Stomach (tissue), 4 donors: ENCODE measurements around the gene KLHDC7B.

Experiments
- POLR2AphosphoS5 ChIP-seq, 3 donors: sonication (generic); formaldehyde crosslinking; IDR thresholded peaks; one replicate each; pipeline ENCODE4 v1.6.1; 2016; ENCODE audit warnings: antibody characterized with exemption in 3 of 3
- TF ChIP-seq, protein P1 (sequence below), 7 experiments: fragments of 450-650 bp in 4 of 7; fragments of 200-600 bp in 3 of 7; sonication (generic) in 3 of 7; IDR thresholded peaks; one replicate each; pipeline ENCODE4 v1.5.1; 2016 to 2019; ENCODE audit warnings: antibody characterized with exemption in 7 of 7, control low read depth in 2 of 7, mild to moderate bottlenecking in 1 of 7

DNA sequence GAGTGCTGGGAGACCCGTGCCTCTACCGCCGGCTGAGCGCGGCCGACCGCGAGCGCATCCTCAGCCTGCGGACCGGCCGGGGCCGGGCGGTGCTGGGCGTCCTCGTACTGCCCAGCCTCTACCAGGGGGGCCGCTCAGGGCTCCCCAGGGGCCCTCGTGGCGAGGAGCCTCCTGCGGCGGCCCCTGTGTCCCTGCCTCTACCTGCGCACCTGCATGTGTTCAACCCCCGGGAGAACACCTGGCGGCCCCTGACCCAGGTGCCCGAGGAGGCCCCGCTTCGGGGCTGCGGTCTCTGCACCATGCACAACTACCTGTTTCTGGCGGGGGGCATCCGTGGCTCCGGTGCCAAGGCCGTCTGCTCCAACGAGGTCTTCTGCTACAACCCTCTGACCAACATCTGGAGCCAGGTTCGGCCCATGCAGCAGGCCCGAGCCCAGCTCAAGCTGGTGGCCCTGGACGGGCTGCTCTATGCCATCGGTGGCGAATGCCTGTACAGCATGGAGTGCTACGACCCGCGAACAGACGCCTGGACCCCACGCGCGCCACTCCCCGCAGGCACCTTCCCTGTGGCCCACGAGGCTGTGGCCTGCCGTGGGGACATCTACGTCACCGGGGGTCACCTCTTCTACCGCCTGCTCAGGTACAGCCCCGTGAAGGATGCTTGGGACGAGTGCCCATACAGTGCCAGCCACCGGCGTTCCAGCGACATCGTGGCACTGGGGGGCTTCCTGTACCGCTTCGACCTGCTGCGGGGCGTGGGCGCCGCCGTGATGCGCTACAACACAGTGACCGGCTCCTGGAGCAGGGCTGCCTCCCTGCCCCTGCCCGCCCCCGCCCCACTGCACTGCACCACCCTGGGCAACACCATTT lies 3.5 kb downstream of the KLHDC7B start:
- TF ChIP-seq, protein P1, sequence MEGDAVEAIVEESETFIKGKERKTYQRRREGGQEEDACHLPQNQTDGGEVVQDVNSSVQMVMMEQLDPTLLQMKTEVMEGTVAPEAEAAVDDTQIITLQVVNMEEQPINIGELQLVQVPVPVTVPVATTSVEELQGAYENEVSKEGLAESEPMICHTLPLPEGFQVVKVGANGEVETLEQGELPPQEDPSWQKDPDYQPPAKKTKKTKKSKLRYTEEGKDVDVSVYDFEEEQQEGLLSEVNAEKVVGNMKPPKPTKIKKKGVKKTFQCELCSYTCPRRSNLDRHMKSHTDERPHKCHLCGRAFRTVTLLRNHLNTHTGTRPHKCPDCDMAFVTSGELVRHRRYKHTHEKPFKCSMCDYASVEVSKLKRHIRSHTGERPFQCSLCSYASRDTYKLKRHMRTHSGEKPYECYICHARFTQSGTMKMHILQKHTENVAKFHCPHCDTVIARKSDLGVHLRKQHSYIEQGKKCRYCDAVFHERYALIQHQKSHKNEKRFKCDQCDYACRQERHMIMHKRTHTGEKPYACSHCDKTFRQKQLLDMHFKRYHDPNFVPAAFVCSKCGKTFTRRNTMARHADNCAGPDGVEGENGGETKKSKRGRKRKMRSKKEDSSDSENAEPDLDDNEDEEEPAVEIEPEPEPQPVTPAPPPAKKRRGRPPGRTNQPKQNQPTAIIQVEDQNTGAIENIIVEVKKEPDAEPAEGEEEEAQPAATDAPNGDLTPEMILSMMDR (IDR thresholded peaks at IDR 0.05), result no peak
- no peak for TF ChIP-seq POLR2AphosphoS5 (IDR thresholded peaks at IDR 0.05)
